GM12878 (cell line): Measurements from ENCODE around the gene SGSH. TPM values are rescaled to one million over a fixed set of nuclear protein-coding genes. Genes with fewer than 3 reads are reported as not detected.

Source experiments
- ATAC-seq: fragments of 200-7000 bp; cut with Tn5 transposase; 3 replicates; pipeline ENCODE4 v1.9.1; 2020; ENCODE audit warnings: mild to moderate bottlenecking, moderate library complexity
- BruUV-seq: library from RNA; stranded (reverse); fragments of 400-500 nt; replicated peaks from 2 replicates; lab custom pipeline; 2021; lab: Mats Ljungman, UMichigan
- CTCF ChIA-PET: fragments of 300-600 bp; sonication (Branson Sonifier 250); formaldehyde crosslinking; extraction: SDS; loops from one replicate; lab custom pipeline; 2021; ENCODE audit warnings: inconsistent platforms; lab: Yijun Ruan, JAX
- POLR2A ChIA-PET: fragments of 350-600 bp; formaldehyde crosslinking; extraction: SDS; loops from one replicate; lab custom pipeline; 2021; ENCODE audit warnings: inconsistent platforms; lab: Charles Lee
- RAD21 ChIA-PET: fragments of 300-600 bp; sonication (Branson Sonifier 250); formaldehyde crosslinking; loops from one replicate; lab custom pipeline; 2023; ENCODE audit warnings: antibody characterized with exemption; ENCODE audit not compliant: unreplicated experiment; lab: Charles Lee
- SMC1A ChIA-PET: fragments of 300-600 bp; sonication (Branson Sonifier 250); formaldehyde crosslinking; loops from one replicate; lab custom pipeline; 2023; ENCODE audit not compliant: unreplicated experiment, uncharacterized antibody; lab: Charles Lee
- DNase-seq: peaks from one replicate; pipeline ENCODE4 v3.0.0-alpha.2; 2011; ENCODE audit warnings: low read depth, low spot score
- FAIRE-seq: peaks from 3 replicates; lab custom pipeline; 2011; peaks lifted over from hg19 to GRCh38; lab: Jason Lieb, UNC
- H2AFZ ChIP-seq: 2 replicates; pipeline ENCODE4 v1.6.0; 2011; ENCODE audit warnings: low read depth, low read length, control low read depth; ENCODE audit not compliant: control insufficient read depth
- H3K27ac ChIP-seq: 2 replicates; pipeline ENCODE4 v1.5.1; 2011; ENCODE audit warnings: control low read depth; ENCODE audit not compliant: control insufficient read depth, insufficient read depth
- H3K27me3 ChIP-seq, 2 experiments: replicated peaks in 1 of 2; 2 replicates each; pipeline versions ENCODE4 v1.6.0 to v1.6.1; 2011; ENCODE audit warnings: low read length in 1 of 2; ENCODE audit not compliant: control insufficient read depth in 2 of 2, insufficient read depth in 2 of 2
- H3K36me3 ChIP-seq, 2 experiments: 2 replicates each; pipeline ENCODE4 v1.5.1; 2011; ENCODE audit warnings: low read length in 1 of 2; ENCODE audit not compliant: control insufficient read depth in 2 of 2, insufficient read depth in 2 of 2
- H3K4me1 ChIP-seq: 2 replicates; pipeline ENCODE4 v1.6.1; 2011; ENCODE audit warnings: mild to moderate bottlenecking, low read length, moderate library complexity, mixed read lengths; ENCODE audit not compliant: control insufficient read depth, insufficient read depth
- H3K4me2 ChIP-seq: 2 replicates; pipeline ENCODE4 v1.6.0; 2011; ENCODE audit warnings: control low read depth; ENCODE audit not compliant: control insufficient read depth, insufficient read depth
- H3K4me3 ChIP-seq: fragments of 200-600 bp; sonication (generic); 2 replicates; pipeline ENCODE4 v1.5.1; 2016
- H3K79me2 ChIP-seq: 2 replicates; pipeline ENCODE4 v1.6.0; 2011; ENCODE audit warnings: low read length; ENCODE audit not compliant: control insufficient read depth, insufficient read depth
- H3K9ac ChIP-seq: 2 replicates; pipeline ENCODE4 v1.8.0; 2011; ENCODE audit warnings: low read length, control low read depth, mixed read lengths; ENCODE audit not compliant: control insufficient read depth, insufficient read depth
- H3K9me3 ChIP-seq: replicated peaks from 3 replicates; pipeline ENCODE4 v1.5.1; 2011; ENCODE audit warnings: mild to moderate bottlenecking, low read length; ENCODE audit not compliant: control insufficient read depth, insufficient read depth
- H4K20me1 ChIP-seq: 2 replicates; pipeline ENCODE4 v1.6.0; 2011; ENCODE audit not compliant: control insufficient read depth, insufficient read depth
- BRCA1 ChIP-seq: IDR thresholded peaks from 2 replicates; pipeline ENCODE4 v1.6.1; 2011; ENCODE audit warnings: low read depth, low read length, improper control_type of control experiment
- EED ChIP-seq: sonication (generic); IDR thresholded peaks from 2 replicates; pipeline ENCODE4 v1.6.1; 2016; ENCODE audit warnings: antibody characterized with exemption, low read depth
- GATAD2B ChIP-seq: fragments of 450-650 bp; conservative IDR thresholded peaks from 2 replicates; pipeline ENCODE4 v1.6.1; 2017; ENCODE audit warnings: low read depth, mild to moderate bottlenecking, moderate library complexity
- IKZF2 ChIP-seq, 2 experiments: fragments of 450-650 bp; IDR thresholded peaks; 2 replicates each; pipeline ENCODE4 v1.6.1; 2017; ENCODE audit warnings: mild to moderate bottlenecking in 2 of 2, moderate library complexity in 2 of 2
- RELB ChIP-seq: fragments of 450-650 bp; IDR thresholded peaks from 2 replicates; pipeline ENCODE4 v1.6.1; 2017; ENCODE audit warnings: low read depth, mild to moderate bottlenecking, moderate library complexity
- RUNX3 ChIP-seq: IDR thresholded peaks from 2 replicates; pipeline ENCODE4 v1.6.1; 2012; ENCODE audit warnings: low read length, inconsistent platforms
- SIN3A ChIP-seq: IDR thresholded peaks from 2 replicates; pipeline ENCODE4 v1.6.1; 2012; ENCODE audit warnings: low read depth, low read length, improper control_type of control experiment
- SMAD1 ChIP-seq: fragments of 450-650 bp; IDR thresholded peaks from 2 replicates; pipeline ENCODE4 v1.6.1; 2018; ENCODE audit warnings: mild to moderate bottlenecking, low read depth; ENCODE audit not compliant: partially characterized antibody
- TCF3 ChIP-seq: IDR thresholded peaks from 2 replicates; pipeline ENCODE4 v1.6.1; 2012; ENCODE audit warnings: low read depth, mild to moderate bottlenecking, low read length, borderline replicate concordance; ENCODE audit not compliant: insufficient read depth
- WGBS: methylation state at CpG from one replicate; pipeline ENCODE4 v1.1.6; 2016; ENCODE audit warnings: low lambda C conversion rate; ENCODE audit not compliant: insufficient replicate concordance, insufficient coverage; ENCODE audit errors: missing lambda C conversion rate; 5-methylcytosine and 5-hydroxymethylcytosine counted together
- in situ Hi-C: fragments of 300-500 bp; cut with MboI; formaldehyde crosslinking; loops from 9 replicates; pipeline ENCODE4 v1.14.3; 2018; ENCODE audit warnings: mixed read lengths
- intact Hi-C: fragments of 100-400 bp; cut with micrococcal nuclease; formaldehyde crosslinking; loops from one replicate; pipeline ENCODE4 v1.14.2; 2022; ENCODE audit not compliant: unreplicated experiment
- polyA plus RNA-seq, 11 experiments: library from polyadenylated mRNA; depleted of rRNA in 4 of 11; unstranded in 6 of 11; stranded (reverse) in 5 of 11; fragments of >200 nt; fragmentation: Nextera tagmentation in 4 of 11; fragmentation: Illumina TruSeq in 1 of 11; extraction: Ambion mirVana in 4 of 11; extraction: Trizol in 1 of 11; gene quantifications; 1 replicate in 1 of 11; 2 replicates in 10 of 11; pipeline versions ENCODE4 v1.2.1 to v1.2.3, GENCODE V29; 2011 to 2016; ENCODE audit warnings: inconsistent platforms in 2 of 11, missing spikeins in 2 of 11, low read depth in 1 of 11
- total RNA-seq, 4 experiments: library from RNA; depleted of rRNA in 3 of 4; stranded (reverse); fragments of >200 nt in 3 of 4; fragmentation: Illumina TruSeq in 1 of 4; extraction: Trizol in 1 of 4; gene quantifications; 2 replicates each; pipeline versions ENCODE4 v1.2.1 to v1.2.3, GENCODE V29; 2013 to 2021
- TF ChIP-seq, protein P1 (sequence below): fragments of 450-650 bp; IDR thresholded peaks from 2 replicates; pipeline ENCODE4 v1.6.1; 2017; ENCODE audit warnings: antibody characterized with exemption, mild to moderate bottlenecking, moderate library complexity
- TF ChIP-seq, protein P2 (sequence below): fragments of 450-650 bp; IDR thresholded peaks from 2 replicates; pipeline ENCODE4 v1.6.1; 2017; ENCODE audit warnings: borderline replicate concordance
- TF ChIP-seq, protein P3 (sequence below): fragments of 150-350 bp; IDR thresholded peaks from 2 replicates; pipeline ENCODE4 v1.6.1; 2014; ENCODE audit warnings: mild to moderate bottlenecking, low read depth, low read length

SGSH gene
- total and polyA plus RNA-seq, 10 of the 15 experiments (the other 5 are each of a cell fraction or from before 2014, with no cell fraction given), result 0.13 to 17.2 (median 6.0) TPM

DNA sequence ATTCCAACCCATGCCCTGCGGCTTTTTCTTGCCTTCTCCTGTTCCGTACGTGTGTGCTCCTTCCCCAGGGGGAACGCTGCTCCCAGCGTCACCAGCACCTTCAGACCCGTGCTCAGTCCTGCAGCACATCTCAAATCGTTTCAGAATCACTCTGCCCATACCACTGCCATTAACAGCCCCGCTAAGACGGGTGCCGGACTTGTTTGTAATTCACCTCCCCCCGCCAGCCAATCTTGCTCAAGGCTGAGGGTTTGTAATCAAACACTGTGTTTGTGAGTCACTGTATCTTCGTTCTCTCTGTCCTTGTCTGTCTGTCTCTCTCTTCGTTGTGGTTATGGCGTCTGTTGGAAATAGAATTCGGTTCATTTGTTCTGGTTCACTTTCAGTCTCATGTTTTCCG lies 33.0 kb downstream of the SGSH start (continued):
- TF ChIP-seq TCF3 (no peak), GATAD2B (no peak), SMAD1 (no peak), SIN3A (no peak)
- TF ChIP-seq, protein P1, sequence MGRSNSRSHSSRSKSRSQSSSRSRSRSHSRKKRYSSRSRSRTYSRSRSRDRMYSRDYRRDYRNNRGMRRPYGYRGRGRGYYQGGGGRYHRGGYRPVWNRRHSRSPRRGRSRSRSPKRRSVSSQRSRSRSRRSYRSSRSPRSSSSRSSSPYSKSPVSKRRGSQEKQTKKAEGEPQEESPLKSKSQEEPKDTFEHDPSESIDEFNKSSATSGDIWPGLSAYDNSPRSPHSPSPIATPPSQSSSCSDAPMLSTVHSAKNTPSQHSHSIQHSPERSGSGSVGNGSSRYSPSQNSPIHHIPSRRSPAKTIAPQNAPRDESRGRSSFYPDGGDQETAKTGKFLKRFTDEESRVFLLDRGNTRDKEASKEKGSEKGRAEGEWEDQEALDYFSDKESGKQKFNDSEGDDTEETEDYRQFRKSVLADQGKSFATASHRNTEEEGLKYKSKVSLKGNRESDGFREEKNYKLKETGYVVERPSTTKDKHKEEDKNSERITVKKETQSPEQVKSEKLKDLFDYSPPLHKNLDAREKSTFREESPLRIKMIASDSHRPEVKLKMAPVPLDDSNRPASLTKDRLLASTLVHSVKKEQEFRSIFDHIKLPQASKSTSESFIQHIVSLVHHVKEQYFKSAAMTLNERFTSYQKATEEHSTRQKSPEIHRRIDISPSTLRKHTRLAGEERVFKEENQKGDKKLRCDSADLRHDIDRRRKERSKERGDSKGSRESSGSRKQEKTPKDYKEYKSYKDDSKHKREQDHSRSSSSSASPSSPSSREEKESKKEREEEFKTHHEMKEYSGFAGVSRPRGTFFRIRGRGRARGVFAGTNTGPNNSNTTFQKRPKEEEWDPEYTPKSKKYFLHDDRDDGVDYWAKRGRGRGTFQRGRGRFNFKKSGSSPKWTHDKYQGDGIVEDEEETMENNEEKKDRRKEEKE, result no peak
- TF ChIP-seq, protein P2, sequence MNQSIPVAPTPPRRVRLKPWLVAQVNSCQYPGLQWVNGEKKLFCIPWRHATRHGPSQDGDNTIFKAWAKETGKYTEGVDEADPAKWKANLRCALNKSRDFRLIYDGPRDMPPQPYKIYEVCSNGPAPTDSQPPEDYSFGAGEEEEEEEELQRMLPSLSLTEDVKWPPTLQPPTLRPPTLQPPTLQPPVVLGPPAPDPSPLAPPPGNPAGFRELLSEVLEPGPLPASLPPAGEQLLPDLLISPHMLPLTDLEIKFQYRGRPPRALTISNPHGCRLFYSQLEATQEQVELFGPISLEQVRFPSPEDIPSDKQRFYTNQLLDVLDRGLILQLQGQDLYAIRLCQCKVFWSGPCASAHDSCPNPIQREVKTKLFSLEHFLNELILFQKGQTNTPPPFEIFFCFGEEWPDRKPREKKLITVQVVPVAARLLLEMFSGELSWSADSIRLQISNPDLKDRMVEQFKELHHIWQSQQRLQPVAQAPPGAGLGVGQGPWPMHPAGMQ, result no peak
- TF ChIP-seq, all 136 proteins: peak for 0

DNA sequence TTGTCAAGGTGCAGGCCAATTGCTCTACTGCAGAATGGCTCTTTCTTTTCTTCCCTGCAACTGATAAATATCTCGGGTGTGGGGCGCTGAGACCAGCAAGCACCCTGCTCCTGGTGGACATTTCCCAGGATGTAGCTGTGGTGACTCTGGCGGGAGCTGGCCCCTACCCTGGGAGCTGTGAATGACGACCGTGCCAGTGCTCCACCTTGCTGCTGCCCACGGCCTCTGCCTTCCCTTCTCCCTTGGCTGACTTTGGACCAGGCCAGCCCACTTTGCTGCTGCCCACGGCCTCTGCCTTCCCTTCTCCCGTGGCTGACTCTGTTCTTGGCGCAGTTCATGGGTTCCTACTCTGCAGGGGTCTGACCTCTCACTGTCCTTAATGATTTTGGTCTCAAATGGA lies 34.2 kb downstream of the SGSH start:
- ChIA-PET SMC1A (no interaction called here), RAD21 (no interaction called here), CTCF (interaction anchor here (2.0 kb wide), 1 partner anchor 10 kb away, joined by 5 read pairs; no protein-coding TSS in a partner anchor), POLR2A (no interaction called here)
- H3K4me2 ChIP-seq, result no peak overlapping the region
- no peaks in the 10 kb centered on the region for H3K79me2 ChIP-seq
- no peaks in the 10 kb centered on the region for H4K20me1 ChIP-seq
- in situ Hi-C loops, result no loop called here
- intact Hi-C loops, result no loop called here
- WGBS, result 33% methylated on average over 9 of the region's 9 CpGs
- BruUV-seq, result no TSS peak
- no peak for FAIRE-seq
- no peak overlapping the region for H3K4me3 ChIP-seq
- H3K27me3 ChIP-seq, result no peaks in the 10 kb centered on the region; a peak in 2 of 4 replicates
- no peak for DNase-seq
- H3K4me1 ChIP-seq, result no peaks in the 10 kb centered on the region
- H3K36me3 ChIP-seq, result no peaks in the 10 kb centered on the region
- no peak for ATAC-seq
- TF ChIP-seq EED, result no peak
- no peak for TF ChIP-seq RELB
- no peak for TF ChIP-seq RUNX3
- no peak for TF ChIP-seq GATAD2B
- TF ChIP-seq IKZF2 (IDR thresholded peaks at IDR 0.05), result no peak
- no peak for TF ChIP-seq BRCA1
- TF ChIP-seq, protein P3, sequence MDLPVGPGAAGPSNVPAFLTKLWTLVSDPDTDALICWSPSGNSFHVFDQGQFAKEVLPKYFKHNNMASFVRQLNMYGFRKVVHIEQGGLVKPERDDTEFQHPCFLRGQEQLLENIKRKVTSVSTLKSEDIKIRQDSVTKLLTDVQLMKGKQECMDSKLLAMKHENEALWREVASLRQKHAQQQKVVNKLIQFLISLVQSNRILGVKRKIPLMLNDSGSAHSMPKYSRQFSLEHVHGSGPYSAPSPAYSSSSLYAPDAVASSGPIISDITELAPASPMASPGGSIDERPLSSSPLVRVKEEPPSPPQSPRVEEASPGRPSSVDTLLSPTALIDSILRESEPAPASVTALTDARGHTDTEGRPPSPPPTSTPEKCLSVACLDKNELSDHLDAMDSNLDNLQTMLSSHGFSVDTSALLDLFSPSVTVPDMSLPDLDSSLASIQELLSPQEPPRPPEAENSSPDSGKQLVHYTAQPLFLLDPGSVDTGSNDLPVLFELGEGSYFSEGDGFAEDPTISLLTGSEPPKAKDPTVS, result no peak
- TF ChIP-seq, all 136 proteins: peak for 0
- Histone ChIP-seq H3K9ac (no peak overlapping the region), H3K27ac (no peak overlapping the region), H3K9me3 (no peaks in the 10 kb centered on the region), H2AFZ (no peak overlapping the region)
